HepG2 (cell line): ENCODE results near the gene NOP9. TPM values are rescaled to one million over a fixed set of nuclear protein-coding genes. Genes with fewer than 3 reads are reported as not detected.
A peak's percentile ranks its signal among the peaks of the same experiment; 100 is the strongest.

Source experiments
- AHR ChIP-seq: IDR thresholded peaks from 2 replicates; pipeline ENCODE4 v1.6.1; 2018; ENCODE audit warnings: missing genetic modification reagents, missing compliant biosample characterization
- BORCS8-MEF2B ChIP-seq: sonication (generic); formaldehyde crosslinking; IDR thresholded peaks from 2 replicates; pipeline ENCODE4 v1.8.0; 2022; ENCODE audit warnings: mild to moderate bottlenecking, missing genetic modification reagents
- GATAD1 ChIP-seq: IDR thresholded peaks from 2 replicates; pipeline ENCODE4 v1.6.1; 2016; ENCODE audit warnings: missing genetic modification reagents, missing compliant biosample characterization
- KLF9 ChIP-seq: IDR thresholded peaks from 2 replicates; pipeline ENCODE4 v1.6.1; 2016; ENCODE audit warnings: low read depth
- NFE2L1 ChIP-seq: sonication (generic); formaldehyde crosslinking; IDR thresholded peaks from 2 replicates; pipeline ENCODE4 v1.4.0; 2020; ENCODE audit warnings: missing genetic modification reagents, mild to moderate bottlenecking, borderline replicate concordance
- NFYB ChIP-seq: sonication (generic); formaldehyde crosslinking; IDR thresholded peaks from 2 replicates; pipeline ENCODE4 v1.4.0; 2020; ENCODE audit warnings: missing genetic modification reagents
- PAX8 ChIP-seq: sonication (generic); formaldehyde crosslinking; IDR thresholded peaks from 2 replicates; pipeline ENCODE4 v1.8.0; 2022; ENCODE audit warnings: mild to moderate bottlenecking, missing genetic modification reagents, borderline replicate concordance
- PPARG ChIP-seq: conservative IDR thresholded peaks from 2 replicates; pipeline ENCODE4 v1.6.1; 2016; ENCODE audit warnings: missing biosample characterization, missing genetic modification reagents
- PRMT3 ChIP-seq: sonication (generic); formaldehyde crosslinking; IDR thresholded peaks from 2 replicates; pipeline ENCODE4 v1.8.1; 2022; ENCODE audit warnings: low read depth, mild to moderate bottlenecking, moderate library complexity, missing genetic modification reagents, borderline replicate concordance
- RFX3 ChIP-seq: IDR thresholded peaks from 2 replicates; pipeline ENCODE4 v1.6.1; 2016; ENCODE audit warnings: missing biosample characterization, missing genetic modification reagents
- RXRB ChIP-seq: IDR thresholded peaks from 2 replicates; pipeline ENCODE4 v1.6.1; 2016; ENCODE audit warnings: borderline replicate concordance, missing genetic modification reagents, missing compliant biosample characterization
- SETDB1 ChIP-seq: sonication (generic); formaldehyde crosslinking; IDR thresholded peaks from 2 replicates; pipeline ENCODE4 v1.5.1; 2020; ENCODE audit warnings: missing genetic modification reagents, mild to moderate bottlenecking, borderline replicate concordance
- SMAD9 ChIP-seq: sonication (generic); formaldehyde crosslinking; IDR thresholded peaks from 2 replicates; pipeline ENCODE4 v1.5.1; 2020; ENCODE audit warnings: mild to moderate bottlenecking, missing genetic modification reagents
- SP5 ChIP-seq: IDR thresholded peaks from 2 replicates; pipeline ENCODE4 v1.6.1; 2016; ENCODE audit warnings: low read depth, borderline replicate concordance
- SRF ChIP-seq: IDR thresholded peaks from 2 replicates; pipeline ENCODE4 v1.6.1; 2011; ENCODE audit warnings: mild to moderate bottlenecking, low read depth, low read length, moderate library complexity
- THAP11 ChIP-seq: IDR thresholded peaks from 2 replicates; pipeline ENCODE4 v1.6.1; 2016; ENCODE audit warnings: missing biosample characterization, missing genetic modification reagents
- ZNF367 ChIP-seq: sonication (generic); formaldehyde crosslinking; IDR thresholded peaks from 2 replicates; pipeline ENCODE4 v1.4.0; 2020; ENCODE audit warnings: missing genetic modification reagents, borderline replicate concordance
- ZNF446 ChIP-seq: sonication (generic); formaldehyde crosslinking; IDR thresholded peaks from 2 replicates; pipeline ENCODE4 v1.5.0; 2020; ENCODE audit warnings: mild to moderate bottlenecking, missing genetic modification reagents
- ZNF557 ChIP-seq: sonication (generic); formaldehyde crosslinking; IDR thresholded peaks from 2 replicates; pipeline ENCODE4 v1.4.0; 2020; ENCODE audit warnings: missing genetic modification reagents
- ZNF563 ChIP-seq: sonication (generic); formaldehyde crosslinking; IDR thresholded peaks from 2 replicates; pipeline ENCODE4 v1.8.0; 2022; ENCODE audit warnings: mild to moderate bottlenecking, moderate library complexity, missing genetic modification reagents
- ZNF607 ChIP-seq: sonication (generic); formaldehyde crosslinking; IDR thresholded peaks from 2 replicates; pipeline ENCODE4 v1.5.1; 2020; ENCODE audit warnings: missing genetic modification reagents, mild to moderate bottlenecking, borderline replicate concordance
- ZNF672 ChIP-seq: sonication (generic); formaldehyde crosslinking; IDR thresholded peaks from 2 replicates; pipeline ENCODE4 v1.8.1; 2022; ENCODE audit warnings: missing genetic modification reagents
- ZNF761 ChIP-seq: sonication (generic); formaldehyde crosslinking; conservative IDR thresholded peaks from 2 replicates; pipeline ENCODE4 v1.4.0; 2020; ENCODE audit warnings: mild to moderate bottlenecking, missing genetic modification reagents
- ZNF792 ChIP-seq: IDR thresholded peaks from 2 replicates; pipeline ENCODE4 v1.6.1; 2016
- ZNF800 ChIP-seq: sonication (generic); formaldehyde crosslinking; IDR thresholded peaks from 2 replicates; pipeline ENCODE4 v1.4.0; 2020; ENCODE audit warnings: missing genetic modification reagents
- ZNF816 ChIP-seq: sonication (generic); formaldehyde crosslinking; IDR thresholded peaks from 2 replicates; pipeline ENCODE4 v1.8.0; 2022; ENCODE audit warnings: missing genetic modification reagents, mild to moderate bottlenecking, borderline replicate concordance
- polyA plus RNA-seq, 8 experiments: library from polyadenylated mRNA; depleted of rRNA in 3 of 8; stranded (reverse) in 7 of 8; unstranded in 1 of 8; fragments of >200 nt; fragmentation: Illumina TruSeq in 4 of 8; extraction: Trizol in 4 of 8; gene quantifications; 2 replicates each; pipeline versions ENCODE4 v1.2.1 to v1.2.3, GENCODE V29; 2011 to 2016; ENCODE audit warnings: low read depth in 4 of 8, missing spikeins in 1 of 8, mixed read lengths in 1 of 8; ENCODE audit not compliant: insufficient read depth in 1 of 8
- total RNA-seq, 5 experiments: library from RNA; depleted of rRNA; stranded (reverse); fragments of >200 nt; fragmentation: Illumina TruSeq; extraction: Trizol; gene quantifications; 2 replicates each; pipeline ENCODE4 v1.2.3, GENCODE V29; 2016; ENCODE audit warnings: low read depth in 1 of 5
- TF ChIP-seq, protein P1 (sequence below): sonication (generic); formaldehyde crosslinking; IDR thresholded peaks from 2 replicates; pipeline ENCODE4 v1.9.0; 2021; ENCODE audit warnings: missing genetic modification reagents, borderline replicate concordance
- TF ChIP-seq, protein P2 (sequence below): IDR thresholded peaks from 2 replicates; pipeline ENCODE4 v1.6.1; 2016; ENCODE audit warnings: low read depth

The NOP9 gene
- total and polyA plus RNA-seq, 2 of the 13 experiments (the other 11 are each of a cell fraction or from before 2014, with no cell fraction given): 24.5 to 61.6 TPM

DNA sequence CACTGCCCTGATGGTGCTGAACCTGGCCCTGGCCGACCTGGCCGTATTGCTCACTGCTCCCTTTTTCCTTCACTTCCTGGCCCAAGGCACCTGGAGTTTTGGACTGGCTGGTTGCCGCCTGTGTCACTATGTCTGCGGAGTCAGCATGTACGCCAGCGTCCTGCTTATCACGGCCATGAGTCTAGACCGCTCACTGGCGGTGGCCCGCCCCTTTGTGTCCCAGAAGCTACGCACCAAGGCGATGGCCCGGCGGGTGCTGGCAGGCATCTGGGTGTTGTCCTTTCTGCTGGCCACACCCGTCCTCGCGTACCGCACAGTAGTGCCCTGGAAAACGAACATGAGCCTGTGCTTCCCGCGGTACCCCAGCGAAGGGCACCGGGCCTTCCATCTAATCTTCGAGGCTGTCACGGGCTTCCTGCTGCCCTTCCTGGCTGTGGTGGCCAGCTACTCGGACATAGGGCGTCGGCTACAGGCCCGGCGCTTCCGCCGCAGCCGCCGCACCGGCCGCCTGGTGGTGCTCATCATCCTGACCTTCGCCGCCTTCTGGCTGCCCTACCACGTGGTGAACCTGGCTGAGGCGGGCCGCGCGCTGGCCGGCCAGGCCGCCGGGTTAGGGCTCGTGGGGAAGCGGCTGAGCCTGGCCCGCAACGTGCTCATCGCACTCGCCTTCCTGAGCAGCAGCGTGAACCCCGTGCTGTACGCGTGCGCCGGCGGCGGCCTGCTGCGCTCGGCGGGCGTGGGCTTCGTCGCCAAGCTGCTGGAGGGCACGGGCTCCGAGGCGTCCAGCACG is 16.4 kb downstream of the NOP9 start (continued):
- peak; percentile 99 for TF ChIP-seq ZNF800
- no peak for TF ChIP-seq SRF
- peak; percentile 85 for TF ChIP-seq RXRB (CRISPR knock-in tag)
- no peak for TF ChIP-seq SETDB1
- peak; percentile 57 for TF ChIP-seq SP5 (CRISPR knock-in tag)
- TF ChIP-seq, protein P1, sequence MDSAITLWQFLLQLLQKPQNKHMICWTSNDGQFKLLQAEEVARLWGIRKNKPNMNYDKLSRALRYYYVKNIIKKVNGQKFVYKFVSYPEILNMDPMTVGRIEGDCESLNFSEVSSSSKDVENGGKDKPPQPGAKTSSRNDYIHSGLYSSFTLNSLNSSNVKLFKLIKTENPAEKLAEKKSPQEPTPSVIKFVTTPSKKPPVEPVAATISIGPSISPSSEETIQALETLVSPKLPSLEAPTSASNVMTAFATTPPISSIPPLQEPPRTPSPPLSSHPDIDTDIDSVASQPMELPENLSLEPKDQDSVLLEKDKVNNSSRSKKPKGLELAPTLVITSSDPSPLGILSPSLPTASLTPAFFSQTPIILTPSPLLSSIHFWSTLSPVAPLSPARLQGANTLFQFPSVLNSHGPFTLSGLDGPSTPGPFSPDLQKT (CRISPR knock-in tag): peak; percentile 90; the same call in 1 of the 2 replicates
- 0 out of 2 replicates have a peak, but pooled peaks have one; percentile 17 for TF ChIP-seq RFX3
- peak; percentile 78; the same call in 1 of the 2 replicates for TF ChIP-seq AHR
- peak; percentile 93 for TF ChIP-seq NFE2L1 (CRISPR knock-in tag)
- TF ChIP-seq ZNF367 (CRISPR knock-in tag): peak; percentile 98
- TF ChIP-seq ZNF792: peak; percentile 99
- TF ChIP-seq PPARG: peak; percentile 93
- TF ChIP-seq, protein P2, sequence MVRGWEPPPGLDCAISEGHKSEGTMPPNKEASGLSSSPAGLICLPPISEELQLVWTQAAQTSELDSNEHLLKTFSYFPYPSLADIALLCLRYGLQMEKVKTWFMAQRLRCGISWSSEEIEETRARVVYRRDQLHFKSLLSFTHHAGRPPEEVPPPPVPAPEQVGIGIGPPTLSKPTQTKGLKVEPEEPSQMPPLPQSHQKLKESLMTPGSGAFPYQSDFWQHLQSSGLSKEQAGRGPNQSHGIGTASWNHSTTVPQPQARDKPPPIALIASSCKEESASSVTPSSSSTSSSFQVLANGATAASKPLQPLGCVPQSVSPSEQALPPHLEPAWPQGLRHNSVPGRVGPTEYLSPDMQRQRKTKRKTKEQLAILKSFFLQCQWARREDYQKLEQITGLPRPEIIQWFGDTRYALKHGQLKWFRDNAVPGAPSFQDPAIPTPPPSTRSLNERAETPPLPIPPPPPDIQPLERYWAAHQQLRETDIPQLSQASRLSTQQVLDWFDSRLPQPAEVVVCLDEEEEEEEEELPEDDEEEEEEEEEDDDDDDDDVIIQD (CRISPR knock-in tag): peak; percentile 85
- peak; percentile 96 for TF ChIP-seq ZNF446 (CRISPR knock-in tag)
- no peak for TF ChIP-seq PRMT3
- peak; percentile 42; the same call in 1 of the 2 replicates for TF ChIP-seq NFYB (CRISPR knock-in tag)
- TF ChIP-seq ZNF557 (CRISPR knock-in tag): peak; percentile 99
- peak; percentile 99 for TF ChIP-seq ZNF607 (CRISPR knock-in tag)
- peak; percentile 93; the same call in 1 of the 2 replicates for TF ChIP-seq KLF9 (CRISPR knock-in tag)
- TF ChIP-seq THAP11 (CRISPR knock-in tag): peak; percentile 85
- peak; percentile 81 for TF ChIP-seq GATAD1 (CRISPR knock-in tag)
- TF ChIP-seq ZNF672 (CRISPR knock-in tag): no peak
- peak; percentile 98; the same call in 1 of the 2 replicates for TF ChIP-seq ZNF761
- peak; percentile 99 for TF ChIP-seq BORCS8-MEF2B (CRISPR knock-in tag)
- no peak for TF ChIP-seq ZNF816 (CRISPR knock-in tag)
- 0 out of 2 replicates have a peak, but pooled peaks have one; percentile 89 for TF ChIP-seq PAX8 (CRISPR knock-in tag)
- peak; percentile 75; the same call in 1 of the 2 replicates for TF ChIP-seq SMAD9 (CRISPR knock-in tag)
- peak; percentile 99 for TF ChIP-seq ZNF563
